H1 (cell line): Measurements from ENCODE around the gene ACOD1. TPM values are rescaled to one million over a fixed set of nuclear protein-coding genes. Genes with fewer than 3 reads are reported as not detected.

ENCODE experiments used
- polyA plus RNA-seq, 7 experiments: library from polyadenylated mRNA; depleted of rRNA in 3 of 7; stranded (reverse) in 5 of 7; unstranded in 2 of 7; fragments of >200 nt in 5 of 7; fragments of 200-250 nt in 2 of 7; gene quantifications; 1 replicate in 5 of 7; 2 replicates in 1 of 7; 4 replicates in 1 of 7; pipeline versions ENCODE4 v1.2.1 to v1.2.3, GENCODE V29; 2011 to 2013; ENCODE audit warnings: missing spikeins in 2 of 7, mixed read lengths in 2 of 7
- total RNA-seq: library from RNA; stranded (reverse); fragmentation: NEBNext Ultra II Directional; extraction: Animal tissue kit (Norgen Biotek cat#: 25700); gene quantifications from 2 replicates; pipeline ENCODE4 v1.2.1, GENCODE V29; 2021
- TF ChIP-seq, protein P1 (sequence below): IDR thresholded peaks from 2 replicates; pipeline ENCODE4 v1.6.1; 2012; ENCODE audit warnings: inconsistent platforms

The ACOD1 gene
- total and polyA plus RNA-seq, 2 of the 8 experiments (the other 6 are each of a cell fraction or from before 2014, with no cell fraction given), result not detected

DNA sequence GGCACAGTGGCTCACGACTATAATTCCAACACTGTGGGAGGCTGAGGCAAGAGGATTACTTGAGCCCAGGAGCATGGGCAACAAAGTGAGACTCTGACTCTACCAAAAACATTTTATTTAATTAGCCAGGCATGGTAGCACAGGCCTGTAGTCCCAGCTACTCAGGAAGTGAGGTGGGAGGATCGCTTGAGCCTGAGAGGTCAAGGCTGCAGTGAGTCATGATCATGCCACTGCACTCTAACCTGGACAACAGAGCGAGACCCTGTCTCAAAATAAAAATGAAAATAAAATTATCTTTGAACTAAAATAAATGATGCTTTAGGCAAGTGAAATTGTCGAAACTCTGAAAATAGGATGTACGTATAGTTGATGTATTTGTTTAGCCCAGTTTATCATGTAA lies 35.4 kb downstream of the ACOD1 start (continued):
- TF ChIP-seq, protein P1, sequence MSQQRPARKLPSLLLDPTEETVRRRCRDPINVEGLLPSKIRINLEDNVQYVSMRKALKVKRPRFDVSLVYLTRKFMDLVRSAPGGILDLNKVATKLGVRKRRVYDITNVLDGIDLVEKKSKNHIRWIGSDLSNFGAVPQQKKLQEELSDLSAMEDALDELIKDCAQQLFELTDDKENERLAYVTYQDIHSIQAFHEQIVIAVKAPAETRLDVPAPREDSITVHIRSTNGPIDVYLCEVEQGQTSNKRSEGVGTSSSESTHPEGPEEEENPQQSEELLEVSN, result no peak
